Fibroblast of lung (primary cell): ENCODE data around the gene INSYN2B. TPM values are rescaled to one million over a fixed set of nuclear protein-coding genes. Genes with fewer than 3 reads are reported as not detected.

ENCODE experiments used
- DNase-seq, 2 donors: peaks; one replicate each; pipeline versions ENCODE4 v3.0.0 to v3.0.0-alpha.2; 2010; ENCODE audit warnings: low read depth in 2 of 2
- H2AFZ ChIP-seq: 2 replicates; pipeline ENCODE4 v1.5.1; 2012; ENCODE audit warnings: low read length, control low read depth, inconsistent platforms
- H3K27ac ChIP-seq: 2 replicates; pipeline ENCODE4 v1.5.1; 2011; ENCODE audit warnings: low read length, control low read depth; ENCODE audit not compliant: insufficient read depth
- H3K27me3 ChIP-seq: 2 replicates; pipeline ENCODE4 v1.5.1; 2011; ENCODE audit warnings: mild to moderate bottlenecking, low read length; ENCODE audit not compliant: control insufficient read depth, insufficient read depth
- H3K36me3 ChIP-seq: 2 replicates; pipeline ENCODE4 v1.5.1; 2011; ENCODE audit warnings: low read length; ENCODE audit not compliant: control insufficient read depth, insufficient read depth
- H3K4me1 ChIP-seq: 2 replicates; pipeline ENCODE4 v1.5.1; 2011; ENCODE audit warnings: low read length; ENCODE audit not compliant: control insufficient read depth, insufficient read depth; ENCODE audit errors: extremely low read depth
- H3K4me2 ChIP-seq: 2 replicates; pipeline ENCODE4 v1.5.1; 2011; ENCODE audit warnings: low read length, control low read depth; ENCODE audit not compliant: insufficient read depth; ENCODE audit errors: extremely low read depth
- H3K4me3 ChIP-seq, 4 experiments: fragments of 200-600 bp in 1 of 4; sonication (generic) in 1 of 4; replicated peaks in 1 of 4; 2 replicates each; pipeline ENCODE4 v1.5.1; 2011 to 2016; ENCODE audit warnings: low read length in 4 of 4, low read depth in 3 of 4, mild to moderate bottlenecking in 3 of 4, control low read depth in 2 of 4, inconsistent platforms in 1 of 4, mixed read lengths in 1 of 4; ENCODE audit not compliant: insufficient read depth in 1 of 4; ENCODE audit errors: control extremely low read depth in 1 of 4
- H3K79me2 ChIP-seq: 2 replicates; pipeline ENCODE4 v1.5.1; 2012; ENCODE audit warnings: mild to moderate bottlenecking, low read length, inconsistent platforms; ENCODE audit not compliant: control insufficient read depth, insufficient read depth
- H3K9ac ChIP-seq: 2 replicates; pipeline ENCODE4 v1.5.1; 2011; ENCODE audit warnings: mild to moderate bottlenecking, low read length, control low read depth; ENCODE audit not compliant: insufficient read depth
- H3K9me3 ChIP-seq: 2 replicates; pipeline ENCODE4 v1.5.1; 2012; ENCODE audit warnings: low read depth, low read length; ENCODE audit not compliant: control insufficient read depth, insufficient read depth
- H4K20me1 ChIP-seq: 2 replicates; pipeline ENCODE4 v1.5.1; 2011; ENCODE audit warnings: low read length; ENCODE audit not compliant: control insufficient read depth, insufficient read depth; ENCODE audit errors: extremely low read depth
- CTCF ChIP-seq, 2 donors: IDR thresholded peaks in 1 of 2; conservative IDR thresholded peaks in 1 of 2; 1 replicate in 1 of 2; 2 replicates in 1 of 2; pipeline ENCODE4 v1.5.1; 2011 to 2012; ENCODE audit warnings: low read length in 2 of 2, control low read depth in 1 of 2, inconsistent platforms in 1 of 2, low read depth in 1 of 2, mild to moderate bottlenecking in 1 of 2
- EZH2 ChIP-seq: IDR thresholded peaks from 2 replicates; pipeline ENCODE4 v1.5.1; 2012; ENCODE audit warnings: low read length, control low read depth, mild to moderate bottlenecking; ENCODE audit errors: missing control alignments
- polyA plus RNA-seq, 2 donors: library from polyadenylated mRNA; depleted of rRNA in 1 of 2; stranded (reverse) in 1 of 2; unstranded in 1 of 2; fragments of >200 nt; gene quantifications; 2 replicates each; pipeline ENCODE4 v1.2.1, GENCODE V29; 2011 to 2012; ENCODE audit warnings: missing spikeins in 1 of 2
- total RNA-seq: library from RNA; depleted of rRNA; stranded (reverse); fragments of >200 nt; gene quantifications from 2 replicates; pipeline ENCODE4 v1.2.1, GENCODE V29; 2014

The INSYN2B gene
- total and polyA plus RNA-seq, 2 donors (not counting 1 experiment from before 2014, with no cell fraction given), result 3.6 to 6.3 TPM

GRCh38 chr5:169904059-169904458, 76.2 kb downstream of the INSYN2B start:
- Histone ChIP-seq H2AFZ (no peak overlapping the region), H3K9me3 (no peaks in the 10 kb centered on the region), H3K27ac (no peak overlapping the region), H3K9ac (no peak overlapping the region), H3K4me3 (no peak overlapping the region), H3K36me3 (no peaks in the 10 kb centered on the region), H3K4me1 (no peaks in the 10 kb centered on the region), H4K20me1 (no peaks in the 10 kb centered on the region), H3K4me2 (no peak overlapping the region), H3K79me2 (no peaks in the 10 kb centered on the region), H3K27me3 (no peaks in the 10 kb centered on the region)
- DNase-seq, result peak; percentile 50 to 66
- TF ChIP-seq CTCF (conservative IDR thresholded peaks at IDR 0.05 in 1 of 2, IDR thresholded peaks at IDR 0.05 in 1 of 2; ENCODE audit: low read depth in 1 of 2, low read length in 2 of 2) (no peak), EZH2 (no peak)

- no peak overlapping the region for H3K4me3 ChIP-seq
Observed at GRCh38 chr5:169901896-169902295, 78.4 kb downstream of the INSYN2B start.

GRCh38 chr5:169897481-169897880, 82.8 kb downstream of the INSYN2B start:
- no peaks in the 10 kb centered on the region for H4K20me1 ChIP-seq
- H3K36me3 ChIP-seq, result no peaks in the 10 kb centered on the region
- H3K79me2 ChIP-seq, result no peaks in the 10 kb centered on the region
- no peak overlapping the region for H2AFZ ChIP-seq
- H3K4me2 ChIP-seq, result no peak overlapping the region
- H3K9me3 ChIP-seq, result no peaks in the 10 kb centered on the region
- DNase-seq, result no peak
- no peak for TF ChIP-seq EZH2
- TF ChIP-seq CTCF (conservative IDR thresholded peaks at IDR 0.05 in 1 of 2, IDR thresholded peaks at IDR 0.05 in 1 of 2; ENCODE audit: low read depth in 1 of 2, low read length in 2 of 2), result no peak
- no peaks in the 10 kb centered on the region for H3K27me3 ChIP-seq
- no peak overlapping the region for H3K9ac ChIP-seq
- peaks cover 3% of the 10 kb centered on the region for H3K4me1 ChIP-seq
- H3K27ac ChIP-seq, result no peak overlapping the region
- H3K4me3 ChIP-seq, result no peak overlapping the region

More at GRCh38 chr5:169901896-169902295, 78.4 kb downstream of the INSYN2B start:
- Histone ChIP-seq H3K9me3 (no peaks in the 10 kb centered on the region), H3K79me2 (no peaks in the 10 kb centered on the region), H3K27ac (no peak overlapping the region), H4K20me1 (no peaks in the 10 kb centered on the region), H3K4me2 (no peak overlapping the region), H3K4me1 (no peaks in the 10 kb centered on the region), H3K9ac (no peak overlapping the region), H3K36me3 (no peaks in the 10 kb centered on the region), H3K27me3 (no peaks in the 10 kb centered on the region), H2AFZ (no peak overlapping the region)
- no peak for DNase-seq
- no peak for TF ChIP-seq EZH2
- TF ChIP-seq CTCF (conservative IDR thresholded peaks at IDR 0.05 in 1 of 2, IDR thresholded peaks at IDR 0.05 in 1 of 2; ENCODE audit: low read depth in 1 of 2, low read length in 2 of 2), result no peak
